ENCODE data around the gene KASH5.
"Not testable (repeated sequence)": the region's sequence is repeated elsewhere in the genome, so short reads cannot be mapped to it uniquely, and the experiment has no call there.

Gene KASH5

GRCh38 chr19:49361438-49362047 is 26.5 kb upstream of the KASH5 start:
- DNase-seq (ENCODE audit: low read depth, low spot score), result no peak
- H3K27ac ChIP-seq, result no peak overlapping the region

- no peak within 1 kb of the TSS for H3K27ac ChIP-seq
- DNase-seq (ENCODE audit: low read depth, low spot score), result no peak
Measured at GRCh38 chr19:49362048-49362928, 25.8 kb upstream of the KASH5 start, which contains the start of gene TEAD2. Gene TEAD2 (minus strand): TSS chr19:49362416. CDS start chr19:49360075, 2,341 bp downstream.

GRCh38 chr19:49362929-49363267 is 25.2 kb upstream of the KASH5 start:
- no peak overlapping the region for H3K27ac ChIP-seq
- DNase-seq (ENCODE audit: low read depth, low spot score), result no peak

- H3K27ac ChIP-seq, result no peak within 1 kb of the TSS
- DNase-seq (ENCODE audit: low read depth, low spot score), result peak; percentile 92
Measured at GRCh38 chr19:49363268-49364082, 24.6 kb upstream of the KASH5 start, which contains the start of gene DKKL1. Gene DKKL1 (plus strand): TSS chr19:49363877. CDS start chr19:49363999, 122 bp downstream.

GRCh38 chr19:49364083-49364737 is 23.8 kb upstream of the KASH5 start:
- H3K27ac ChIP-seq, result no peak overlapping the region
- DNase-seq (ENCODE audit: low read depth, low spot score), result no peak

GRCh38 chr19:49366110-49366509 is 21.9 kb upstream of the KASH5 start:
- no peak overlapping the region for H3K27ac ChIP-seq
- DNase-seq (ENCODE audit: low read depth, low spot score), result no peak

GRCh38 chr19:49368711-49369358 is 19.2 kb upstream of the KASH5 start:
- no peak for DNase-seq (ENCODE audit: low read depth, low spot score)
- no peak overlapping the region for H3K27ac ChIP-seq

GRCh38 chr19:49371184-49371583 is 16.9 kb upstream of the KASH5 start:
- no peak overlapping the region for H3K27ac ChIP-seq
- no peak for DNase-seq (ENCODE audit: low read depth, low spot score)

- not testable (repeated sequence) for DNase-seq (ENCODE audit: low read depth, low spot score)
Measured at GRCh38 chr19:49373174-49373573, 14.9 kb upstream of the KASH5 start.

GRCh38 chr19:49374665-49375434 is 13.2 kb upstream of the KASH5 start:
- H3K27ac ChIP-seq, result no peak overlapping the region
- no peak for DNase-seq (ENCODE audit: low read depth, low spot score)

More at GRCh38 chr19:49373174-49373573, 14.9 kb upstream of the KASH5 start:
- H3K27ac ChIP-seq, result not testable (repeated sequence)

GRCh38 chr19:49378512-49378911 is 9.5 kb upstream of the KASH5 start:
- DNase-seq (ENCODE audit: low read depth, low spot score), result no peak

GRCh38 chr19:49380391-49380790 is 7.7 kb upstream of the KASH5 start:
- DNase-seq (ENCODE audit: low read depth, low spot score), result no peak
- no peak overlapping the region for H3K27ac ChIP-seq

More at GRCh38 chr19:49378512-49378911, 9.5 kb upstream of the KASH5 start:
- no peak overlapping the region for H3K27ac ChIP-seq

- no peak for DNase-seq (ENCODE audit: low read depth, low spot score)
- H3K27ac ChIP-seq, result no peak overlapping the region
Measured at GRCh38 chr19:49382639-49383038, 5.4 kb upstream of the KASH5 start.

- H3K27ac ChIP-seq, result no peak overlapping the region
- no peak for DNase-seq (ENCODE audit: low read depth, low spot score)
Measured at GRCh38 chr19:49383599-49383998, 4.5 kb upstream of the KASH5 start.

- DNase-seq (ENCODE audit: low read depth, low spot score), result no peak
- no peak overlapping the region for H3K27ac ChIP-seq
Measured at GRCh38 chr19:49389406-49389805, 1.4 kb downstream of the KASH5 start.

GRCh38 chr19:49390131-49390928 is 2.3 kb downstream of the KASH5 start:
- H3K27ac ChIP-seq, result no peak overlapping the region
- no peak for DNase-seq (ENCODE audit: low read depth, low spot score)

GRCh38 chr19:49390929-49391359 is 2.9 kb downstream of the KASH5 start:
- no peak overlapping the region for H3K27ac ChIP-seq
- no peak for DNase-seq (ENCODE audit: low read depth, low spot score)

Data from epithelial cell of prostate (primary cell).